D721Med (cell line): ENCODE results near the gene SLC38A10.

Experiments used
- DNase-seq: peaks from one replicate; pipeline ENCODE4 v3.0.0; 2011; ENCODE audit warnings: low spot score; ENCODE audit not compliant: insufficient read length
- FAIRE-seq: peaks from 2 replicates; lab custom pipeline; 2011; peaks lifted over from hg19 to GRCh38; lab: Jason Lieb, UNC
- CTCF ChIP-seq: IDR thresholded peaks from 2 replicates; pipeline ENCODE4 v1.5.1; 2012; ENCODE audit warnings: mild to moderate bottlenecking, control low read depth; ENCODE audit not compliant: insufficient read depth; ENCODE audit errors: missing control alignments

Gene SLC38A10

GRCh38 chr17:81252326-81252986 is 42.7 kb downstream of the SLC38A10 start:
- no peak for DNase-seq
- no peak for FAIRE-seq
- no peak for TF ChIP-seq CTCF

- FAIRE-seq: no peak
- TF ChIP-seq CTCF: no peak
- no peak for DNase-seq
These were observed 43.3 kb downstream of the SLC38A10 start for GRCh38 chr17:81251709-81252301.

- FAIRE-seq (no peak), DNase-seq (no peak)
- no peak for TF ChIP-seq CTCF
These were observed 43.9 kb downstream of the SLC38A10 start for GRCh38 chr17:81251094-81251708.

- DNase-seq (no peak), FAIRE-seq (no peak)
These were observed 44.6 kb downstream of the SLC38A10 start for GRCh38 chr17:81250286-81251093.

GRCh38 chr17:81249223-81250040 is 45.7 kb downstream of the SLC38A10 start:
- no peak for TF ChIP-seq CTCF
- DNase-seq (no peak), FAIRE-seq (no peak)

More at GRCh38 chr17:81250286-81251093, 44.6 kb downstream of the SLC38A10 start:
- no peak for TF ChIP-seq CTCF

GRCh38 chr17:81248649-81249048 is 46.5 kb downstream of the SLC38A10 start:
- FAIRE-seq (no peak), DNase-seq (no peak)
- no peak for TF ChIP-seq CTCF
